Spleen (tissue), 11 donors: ENCODE data around the gene FETUB. TPM values are rescaled to one million over a fixed set of nuclear protein-coding genes. Genes with fewer than 3 reads are reported as not detected.

Experiments
- DNase-seq: peaks from one replicate; pipeline ENCODE4 v3.0.0-alpha.2; 2020
- H3K27ac ChIP-seq, 8 donors: fragments of 200-600 bp; sonication (generic) in 7 of 8; 1 replicate in 4 of 8; 2 replicates in 4 of 8; pipeline versions ENCODE4 v1.5.0 to v1.8.0; 2016 to 2021; ENCODE audit warnings: inconsistent platforms in 4 of 8, mild to moderate bottlenecking in 4 of 8, moderate library complexity in 1 of 8
- H3K27me3 ChIP-seq, 7 donors: fragments of 200-600 bp; sonication (generic) in 6 of 7; replicated peaks in 1 of 7; 1 replicate in 4 of 7; 2 replicates in 3 of 7; pipeline versions ENCODE4 v1.5.0 to v1.8.0; 2016 to 2021; ENCODE audit warnings: inconsistent platforms in 3 of 7, mild to moderate bottlenecking in 1 of 7
- H3K36me3 ChIP-seq, 6 donors: fragments of 200-600 bp; sonication (generic) in 5 of 6; 1 replicate in 4 of 6; 2 replicates in 2 of 6; pipeline versions ENCODE4 v1.5.0 to v1.8.0; 2016 to 2021; ENCODE audit warnings: inconsistent platforms in 2 of 6
- H3K4me1 ChIP-seq, 6 donors: fragments of 200-600 bp; sonication (generic) in 5 of 6; 1 replicate in 3 of 6; 2 replicates in 3 of 6; pipeline versions ENCODE4 v1.5.0 to v1.8.0; 2016 to 2021; ENCODE audit warnings: inconsistent platforms in 3 of 6
- H3K4me3 ChIP-seq, 8 donors: fragments of 200-600 bp; sonication (generic) in 7 of 8; 1 replicate in 4 of 8; 2 replicates in 4 of 8; pipeline versions ENCODE4 v1.5.0 to v1.8.0; 2016 to 2021; ENCODE audit warnings: inconsistent platforms in 4 of 8, mild to moderate bottlenecking in 4 of 8, moderate library complexity in 2 of 8
- H3K9me3 ChIP-seq, 8 donors: fragments of 200-600 bp; sonication (generic) in 7 of 8; 1 replicate in 4 of 8; 2 replicates in 4 of 8; pipeline versions ENCODE4 v1.5.0 to v1.8.0; 2016 to 2021; ENCODE audit warnings: inconsistent platforms in 4 of 8
- POLR2A ChIP-seq, 3 donors: fragments of 450-650 bp; IDR thresholded peaks; one replicate each; pipeline ENCODE4 v1.5.1; 2017; ENCODE audit warnings: antibody characterized with exemption in 3 of 3, mild to moderate bottlenecking in 1 of 3
- POLR2AphosphoS5 ChIP-seq, 3 donors: sonication (generic); formaldehyde crosslinking; IDR thresholded peaks; one replicate each; pipeline ENCODE4 v1.5.1; 2017; ENCODE audit warnings: antibody characterized with exemption in 3 of 3
- WGBS, 5 donors: extraction: QIAGEN DNeasy Blood & Tissue Kit in 3 of 5; methylation state at CpG; one replicate each; pipeline versions ENCODE4 v1.1.5 to v1.1.7; 2013 to 2018; 5-methylcytosine and 5-hydroxymethylcytosine counted together
- intact Hi-C: fragments of 100-400 bp; cut with DNase I; formaldehyde crosslinking; loops from one replicate; pipeline ENCODE4 v1.15.0; 2023; ENCODE audit warnings: low total_unique reads
- polyA plus RNA-seq, 3 donors: library from polyadenylated mRNA; stranded (reverse); fragments of 200-250 nt; gene quantifications; one replicate each; pipeline ENCODE4 v1.2.1, GENCODE V29; 2013
- total RNA-seq, 7 donors: library from RNA; depleted of rRNA in 3 of 7; stranded (reverse); fragments of >200 nt in 3 of 7; fragmentation: NEBNext Ultra II Directional in 4 of 7; extraction: Animal tissue kit (Norgen Biotek cat#: 25700) in 4 of 7; gene quantifications; one replicate each; pipeline versions ENCODE4 v1.1.0 to v1.2.1, GENCODE V29; 2016 to 2021
- TF ChIP-seq, protein P1 (sequence below), 11 experiments: fragments of 200-600 bp in 7 of 11; fragments of 450-650 bp in 4 of 11; sonication (generic) in 4 of 11; IDR thresholded peaks in 8 of 11; conservative IDR thresholded peaks in 3 of 11; 1 replicate in 7 of 11; 2 replicates in 4 of 11; pipeline versions ENCODE4 v1.4.0 to v1.8.0; 2016 to 2021; ENCODE audit warnings: antibody characterized with exemption in 11 of 11, inconsistent platforms in 4 of 11, mild to moderate bottlenecking in 1 of 11
- donor health status: healthy with polysubstance abuse.
- donor health status: DM: no; HTN: no; CAD: no; lungs with moderate emphysema.
- donor health status: DM: no; HTN: no; CAD: no.
- donor health status: Bipolar disorder and iron deficiency.
- donor health status: healthy.
- donor health status: DM: no; HTN: no; CAD: no.
- donor health status: DM: yes; HTN: yes; CAD: no.

FETUB gene
- total and polyA plus RNA-seq, 10 donors, result not detected

DNA sequence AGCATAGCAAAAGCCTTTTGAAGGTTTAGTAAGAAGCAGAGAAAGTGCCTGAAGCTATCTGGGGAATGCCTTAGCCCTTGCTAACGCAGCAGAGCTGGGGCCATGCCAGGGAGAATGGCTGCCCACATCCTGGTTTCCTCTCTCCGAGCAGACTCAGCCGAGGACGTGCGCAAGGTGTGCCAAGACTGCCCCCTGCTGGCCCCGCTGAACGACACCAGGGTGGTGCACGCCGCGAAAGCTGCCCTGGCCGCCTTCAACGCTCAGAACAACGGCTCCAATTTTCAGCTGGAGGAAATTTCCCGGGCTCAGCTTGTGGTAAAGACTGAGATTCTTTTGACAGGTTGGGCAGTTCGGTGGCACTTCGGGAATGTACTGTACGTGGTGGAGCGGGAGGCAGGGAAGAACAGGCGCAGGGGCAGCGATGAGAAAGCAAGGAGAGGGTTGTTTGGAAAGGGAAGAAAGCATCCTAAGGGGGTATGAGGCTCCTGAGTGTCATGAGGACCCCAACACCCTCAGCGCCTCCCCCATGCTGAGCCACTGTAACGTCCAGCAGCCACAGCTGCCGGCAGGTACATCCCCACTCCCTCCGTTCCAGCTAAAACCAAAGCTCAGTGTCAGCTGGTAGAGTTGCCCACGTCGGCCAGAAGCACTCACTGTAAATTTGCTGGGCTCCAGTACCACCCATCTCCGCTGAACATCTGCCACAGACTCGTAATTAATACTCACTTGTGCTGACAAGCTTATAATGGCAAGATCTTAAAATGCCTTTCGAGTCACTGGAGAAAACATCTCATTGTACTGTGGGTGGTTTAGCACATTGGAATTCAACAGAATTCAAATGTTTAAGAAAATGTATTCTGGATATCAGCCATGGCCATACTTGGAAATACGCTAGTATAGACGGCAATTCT lies 22.9 kb upstream of the FETUB start:
- intact Hi-C loops, result loop anchor here (5.0 kb wide), 1 partner anchor 625 kb away; no protein-coding TSS in a partner anchor
- Histone ChIP-seq H3K27me3 (peaks cover 0 to 73% (median 16%) of the 10 kb centered on the region in 7 donors), H3K4me3 (peak overlapping the region in 2 of 8 donors; percentile 1 to 51), H3K4me1 (peaks cover 0 to 25% (median 22%) of the 10 kb centered on the region in 6 donors), H3K36me3 (no peaks in the 10 kb centered on the region), H3K9me3 (no peaks in the 10 kb centered on the region), H3K27ac (no peak overlapping the region)
- WGBS, 5 donors, result 19 to 26% (median 21%) methylated on average over 27 to 31 of the region's 31 CpGs
- TF ChIP-seq, protein P1, sequence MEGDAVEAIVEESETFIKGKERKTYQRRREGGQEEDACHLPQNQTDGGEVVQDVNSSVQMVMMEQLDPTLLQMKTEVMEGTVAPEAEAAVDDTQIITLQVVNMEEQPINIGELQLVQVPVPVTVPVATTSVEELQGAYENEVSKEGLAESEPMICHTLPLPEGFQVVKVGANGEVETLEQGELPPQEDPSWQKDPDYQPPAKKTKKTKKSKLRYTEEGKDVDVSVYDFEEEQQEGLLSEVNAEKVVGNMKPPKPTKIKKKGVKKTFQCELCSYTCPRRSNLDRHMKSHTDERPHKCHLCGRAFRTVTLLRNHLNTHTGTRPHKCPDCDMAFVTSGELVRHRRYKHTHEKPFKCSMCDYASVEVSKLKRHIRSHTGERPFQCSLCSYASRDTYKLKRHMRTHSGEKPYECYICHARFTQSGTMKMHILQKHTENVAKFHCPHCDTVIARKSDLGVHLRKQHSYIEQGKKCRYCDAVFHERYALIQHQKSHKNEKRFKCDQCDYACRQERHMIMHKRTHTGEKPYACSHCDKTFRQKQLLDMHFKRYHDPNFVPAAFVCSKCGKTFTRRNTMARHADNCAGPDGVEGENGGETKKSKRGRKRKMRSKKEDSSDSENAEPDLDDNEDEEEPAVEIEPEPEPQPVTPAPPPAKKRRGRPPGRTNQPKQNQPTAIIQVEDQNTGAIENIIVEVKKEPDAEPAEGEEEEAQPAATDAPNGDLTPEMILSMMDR (IDR thresholded peaks at IDR 0.05 in 8 of 11, conservative IDR thresholded peaks at IDR 0.05 in 3 of 11), result peak; percentile 74 to 94 (median 91)
- TF ChIP-seq POLR2AphosphoS5 (IDR thresholded peaks at IDR 0.05) (peak; percentile 48 to 73 (median 66)), POLR2A (IDR thresholded peaks at IDR 0.05) (no peak)
- DNase-seq, result peak; percentile 96

DNA sequence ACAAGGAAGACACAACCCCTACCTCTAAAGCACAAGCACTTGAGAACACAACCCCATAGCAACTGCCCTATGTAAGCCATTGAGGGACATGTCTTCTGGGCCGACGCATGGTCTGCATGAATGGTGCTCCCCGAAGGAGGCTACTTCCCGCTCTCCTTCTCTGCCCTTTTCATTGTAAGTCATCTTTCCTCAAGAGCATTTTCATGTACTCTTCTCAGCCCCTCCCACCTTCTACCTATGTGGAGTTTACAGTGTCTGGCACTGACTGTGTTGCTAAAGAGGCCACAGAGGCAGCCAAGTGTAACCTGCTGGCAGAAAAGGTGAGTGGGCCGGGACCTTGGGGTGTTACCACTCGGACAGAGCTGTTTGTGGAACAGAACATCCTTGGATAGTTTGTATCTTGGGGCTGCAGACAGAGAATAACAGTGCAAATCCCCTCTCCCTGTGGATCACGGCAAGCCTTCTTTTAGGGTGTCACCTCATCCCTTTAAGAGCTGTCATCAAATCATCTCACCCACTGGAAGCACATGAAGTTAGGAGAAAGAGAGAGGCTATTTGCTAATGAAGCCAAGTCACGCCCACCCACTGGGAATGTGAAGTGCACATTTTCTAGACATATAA lies 21.8 kb upstream of the FETUB start:
- no peak for TF ChIP-seq POLR2A (IDR thresholded peaks at IDR 0.05)
- TF ChIP-seq, protein P1 (IDR thresholded peaks at IDR 0.05 in 8 of 11, conservative IDR thresholded peaks at IDR 0.05 in 3 of 11), result no peak
- no peak for TF ChIP-seq POLR2AphosphoS5 (IDR thresholded peaks at IDR 0.05)
- no peak for DNase-seq
- WGBS, 5 donors, result 76 to 93% (median 88%) methylated on average over 8 of the region's 8 CpGs
- Histone ChIP-seq H3K4me3 (no peak overlapping the region), H3K27ac (no peak overlapping the region), H3K36me3 (no peaks in the 10 kb centered on the region), H3K4me1 (peaks cover 0 to 25% (median 22%) of the 10 kb centered on the region in 6 donors), H3K27me3 (peaks cover 0 to 61% (median 16%) of the 10 kb centered on the region in 7 donors), H3K9me3 (no peaks in the 10 kb centered on the region)
- intact Hi-C loops, result loop anchor here (5.0 kb wide), 1 partner anchor 626 kb away; no protein-coding TSS in a partner anchor

DNA sequence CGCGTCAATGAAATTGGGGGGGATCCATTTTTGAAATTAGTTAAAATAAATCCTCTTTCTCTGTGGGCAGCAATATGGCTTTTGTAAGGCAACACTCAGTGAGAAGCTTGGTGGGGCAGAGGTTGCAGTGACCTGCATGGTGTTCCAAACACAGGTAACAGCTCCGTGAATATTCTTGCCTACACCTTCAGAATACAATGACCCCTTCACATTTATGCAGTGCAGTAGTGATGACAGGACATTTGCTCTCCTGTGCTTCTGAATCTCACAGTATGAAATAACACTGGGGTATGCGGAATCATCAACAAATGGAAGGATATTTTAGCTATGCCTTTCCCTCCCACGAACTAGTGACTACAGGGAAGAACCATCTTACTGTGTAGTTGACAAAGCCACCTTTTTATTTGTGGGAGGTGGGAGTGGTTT lies 20.4 kb upstream of the FETUB start:
- H3K27ac ChIP-seq, result no peak overlapping the region
- 87 to 94% (median 91%) methylated on average over 5 of the region's 5 CpGs for WGBS, 5 donors
- H3K9me3 ChIP-seq, result no peaks in the 10 kb centered on the region
- H3K4me3 ChIP-seq, result no peak overlapping the region
- H3K4me1 ChIP-seq, result peaks cover 0 to 19% (median 15%) of the 10 kb centered on the region in 6 donors
- H3K36me3 ChIP-seq, result no peaks in the 10 kb centered on the region
- no peak for TF ChIP-seq POLR2AphosphoS5 (IDR thresholded peaks at IDR 0.05)
- TF ChIP-seq, protein P1 (IDR thresholded peaks at IDR 0.05 in 8 of 11, conservative IDR thresholded peaks at IDR 0.05 in 3 of 11), result no peak
- no peak for TF ChIP-seq POLR2A (IDR thresholded peaks at IDR 0.05)
- no peak for DNase-seq
- peaks cover 0 to 48% (median 10%) of the 10 kb centered on the region in 7 donors for H3K27me3 ChIP-seq
- intact Hi-C loops, result loop anchor here (5.0 kb wide), 1 partner anchor 627 kb away; no protein-coding TSS in a partner anchor
